LNCaP clone FGC (cell line): ENCODE measurements around the gene XRRA1.

Source experiments
- DNase-seq: peaks from one replicate; pipeline ENCODE4 v3.0.0-alpha.2; 2011; ENCODE audit warnings: low read depth
- H3K4me3 ChIP-seq: 2 replicates; pipeline ENCODE4 v1.5.1; 2011; ENCODE audit warnings: mild to moderate bottlenecking, low read depth, low read length, control low read depth
- CTCF ChIP-seq: IDR thresholded peaks from 2 replicates; pipeline ENCODE4 v1.5.1; 2012; ENCODE audit warnings: mild to moderate bottlenecking; ENCODE audit not compliant: control insufficient read depth, insufficient read depth; ENCODE audit errors: extremely low read depth

XRRA1 gene

GRCh38 chr11:74846770-74847169 is 102.1 kb downstream of the XRRA1 start:
- no peak for TF ChIP-seq CTCF
- DNase-seq, result no peak

GRCh38 chr11:74845978-74846517 is 102.8 kb downstream of the XRRA1 start:
- no peak for DNase-seq
- H3K4me3 ChIP-seq, result no peak overlapping the region
- TF ChIP-seq CTCF, result no peak

More at GRCh38 chr11:74846770-74847169, 102.1 kb downstream of the XRRA1 start:
- H3K4me3 ChIP-seq, result no peak overlapping the region

GRCh38 chr11:74844865-74845264 is 104.0 kb downstream of the XRRA1 start:
- H3K4me3 ChIP-seq, result no peak overlapping the region
- no peak for DNase-seq
- no peak for TF ChIP-seq CTCF

GRCh38 chr11:74844072-74844471 is 104.8 kb downstream of the XRRA1 start:
- H3K4me3 ChIP-seq, result no peak overlapping the region
- no peak for DNase-seq
- no peak for TF ChIP-seq CTCF

GRCh38 chr11:74842967-74843366 is 105.9 kb downstream of the XRRA1 start:
- TF ChIP-seq CTCF, result no peak
- DNase-seq, result no peak
- no peak overlapping the region for H3K4me3 ChIP-seq

- TF ChIP-seq CTCF, result no peak
- no peak overlapping the region for H3K4me3 ChIP-seq
- DNase-seq, result no peak
Measured at GRCh38 chr11:74840486-74840885, 108.4 kb downstream of the XRRA1 start.

- no peak overlapping the region for H3K4me3 ChIP-seq
- TF ChIP-seq CTCF, result no peak
- DNase-seq, result no peak
Measured at GRCh38 chr11:74839971-74840370, 108.9 kb downstream of the XRRA1 start.
